ENCODE measurements around the gene NRG2. TPM values are rescaled to one million over a fixed set of nuclear protein-coding genes. Genes with fewer than 3 reads are reported as not detected.

Gene NRG2
- total and polyA plus RNA-seq, 8 donors: 1.2 to 5.2 (median 3.0) TPM

- TF ChIP-seq, protein P1, sequence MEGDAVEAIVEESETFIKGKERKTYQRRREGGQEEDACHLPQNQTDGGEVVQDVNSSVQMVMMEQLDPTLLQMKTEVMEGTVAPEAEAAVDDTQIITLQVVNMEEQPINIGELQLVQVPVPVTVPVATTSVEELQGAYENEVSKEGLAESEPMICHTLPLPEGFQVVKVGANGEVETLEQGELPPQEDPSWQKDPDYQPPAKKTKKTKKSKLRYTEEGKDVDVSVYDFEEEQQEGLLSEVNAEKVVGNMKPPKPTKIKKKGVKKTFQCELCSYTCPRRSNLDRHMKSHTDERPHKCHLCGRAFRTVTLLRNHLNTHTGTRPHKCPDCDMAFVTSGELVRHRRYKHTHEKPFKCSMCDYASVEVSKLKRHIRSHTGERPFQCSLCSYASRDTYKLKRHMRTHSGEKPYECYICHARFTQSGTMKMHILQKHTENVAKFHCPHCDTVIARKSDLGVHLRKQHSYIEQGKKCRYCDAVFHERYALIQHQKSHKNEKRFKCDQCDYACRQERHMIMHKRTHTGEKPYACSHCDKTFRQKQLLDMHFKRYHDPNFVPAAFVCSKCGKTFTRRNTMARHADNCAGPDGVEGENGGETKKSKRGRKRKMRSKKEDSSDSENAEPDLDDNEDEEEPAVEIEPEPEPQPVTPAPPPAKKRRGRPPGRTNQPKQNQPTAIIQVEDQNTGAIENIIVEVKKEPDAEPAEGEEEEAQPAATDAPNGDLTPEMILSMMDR (IDR thresholded peaks at IDR 0.05): no peak
- Histone ChIP-seq H3K4me3 (no peak overlapping the region), H3K27me3 (no peaks in the 10 kb centered on the region), H3K9me3 (no peaks in the 10 kb centered on the region), H3K36me3 (no peaks in the 10 kb centered on the region), H3K4me1 (no peaks in the 10 kb centered on the region), H3K27ac (no peak overlapping the region)
- 88 to 93% methylated on average over 6 of the region's 6 CpGs for WGBS, 2 donors
- FAIRE-seq (no peak), ATAC-seq (no peak), DNase-seq (peak in 1 of 6 donors; percentile 14)
- intact Hi-C loops (cut with DNase I): no loop called here
Observed at GRCh38 chr5:139897342-139897741, 145.8 kb downstream of the NRG2 start.

- intact Hi-C loops (cut with DNase I): no loop called here
- Histone ChIP-seq H3K4me1 (no peaks in the 10 kb centered on the region), H3K27me3 (no peaks in the 10 kb centered on the region), H3K36me3 (no peaks in the 10 kb centered on the region), H3K4me3 (no peak overlapping the region), H3K27ac (no peak overlapping the region), H3K9me3 (no peaks in the 10 kb centered on the region)
- TF ChIP-seq, protein P1 (IDR thresholded peaks at IDR 0.05): no peak
- ATAC-seq: no peak
- WGBS, 2 donors: 92% methylated on average over 4 of the region's 4 CpGs
- DNase-seq: no peak
- FAIRE-seq: no peak
Observed at GRCh38 chr5:139896718-139897117, 146.4 kb downstream of the NRG2 start.

DNA sequence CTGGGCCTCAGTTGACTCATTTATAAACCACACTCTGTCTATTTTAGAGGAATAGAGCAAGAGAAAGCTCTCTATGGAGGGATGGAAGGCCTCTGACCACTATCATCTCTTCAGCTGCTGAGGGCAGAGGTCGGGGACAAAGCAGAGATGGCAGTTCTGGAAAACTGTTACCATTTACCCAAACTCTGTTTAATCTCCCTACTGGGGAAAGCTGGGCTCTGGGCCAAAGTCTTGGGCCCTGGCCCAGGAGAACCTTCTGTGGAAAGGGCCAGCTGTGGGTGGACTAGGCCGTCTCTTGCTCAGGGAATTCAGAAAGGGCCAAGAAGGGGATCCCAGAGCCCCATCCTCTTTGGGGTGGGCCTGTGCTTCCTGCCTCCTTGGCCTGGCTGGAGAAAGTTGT is 147.5 kb downstream of the NRG2 start:
- no peak overlapping the region for H3K4me3 ChIP-seq
- DNase-seq: peak in 5 of 6 donors; percentile 28 to 57 (median 38)
- H3K36me3 ChIP-seq: no peaks in the 10 kb centered on the region
- TF ChIP-seq, protein P1 (IDR thresholded peaks at IDR 0.05): no peak
- ATAC-seq: peak; percentile 50 to 76 (median 62)
- H3K9me3 ChIP-seq: no peaks in the 10 kb centered on the region
- WGBS, 2 donors: 22 to 31% methylated on average over 2 of the region's 2 CpGs
- no peaks in the 10 kb centered on the region for H3K4me1 ChIP-seq
- intact Hi-C loops (cut with DNase I): no loop called here
- no peak for FAIRE-seq
- no peak overlapping the region for H3K27ac ChIP-seq
- no peaks in the 10 kb centered on the region for H3K27me3 ChIP-seq

DNA sequence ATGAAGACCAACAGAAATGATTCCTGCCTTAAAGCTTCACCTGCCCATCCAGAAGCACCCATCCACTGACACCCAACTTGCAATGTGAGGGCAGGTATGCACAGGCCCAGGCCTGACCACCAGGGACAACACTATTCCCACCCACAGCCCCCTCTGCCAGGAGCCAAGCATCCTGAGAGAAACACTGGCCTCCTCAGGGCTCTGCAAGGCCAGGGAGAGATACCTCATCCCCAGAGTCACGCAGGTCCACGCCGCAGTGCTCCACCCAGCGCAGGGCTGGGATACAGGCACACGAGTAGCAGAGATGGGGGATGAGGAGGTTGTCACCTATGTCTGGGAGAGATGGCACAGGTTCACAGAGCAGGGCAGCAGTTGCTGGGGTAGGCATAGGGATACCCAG is 148.1 kb downstream of the NRG2 start:
- Histone ChIP-seq H3K4me3 (no peak overlapping the region), H3K27me3 (no peaks in the 10 kb centered on the region), H3K27ac (no peak overlapping the region), H3K9me3 (no peaks in the 10 kb centered on the region), H3K36me3 (no peaks in the 10 kb centered on the region), H3K4me1 (no peaks in the 10 kb centered on the region)
- FAIRE-seq (no peak), ATAC-seq (no peak), DNase-seq (peak in 1 of 6 donors; percentile 22)
- intact Hi-C loops (cut with DNase I): no loop called here
- WGBS, 2 donors: 95 to 98% methylated on average over 5 of the region's 5 CpGs
- TF ChIP-seq, protein P1 (IDR thresholded peaks at IDR 0.05): no peak

- no peak overlapping the region for H3K4me3 ChIP-seq
- H3K27me3 ChIP-seq: no peaks in the 10 kb centered on the region
- H3K36me3 ChIP-seq: no peaks in the 10 kb centered on the region
- no peak for FAIRE-seq
- TF ChIP-seq, protein P1 (IDR thresholded peaks at IDR 0.05): no peak
- ATAC-seq: no peak
- H3K27ac ChIP-seq: no peak overlapping the region
- intact Hi-C loops (cut with DNase I): no loop called here
- no peaks in the 10 kb centered on the region for H3K4me1 ChIP-seq
- no peak for DNase-seq
- H3K9me3 ChIP-seq: no peaks in the 10 kb centered on the region
- WGBS, 2 donors: 93% methylated on average over 9 of the region's 9 CpGs
Observed at GRCh38 chr5:139893873-139894272, 149.2 kb downstream of the NRG2 start.

All from pancreas (tissue), 10 donors.